Neutrophil (primary cell): ENCODE data around the gene HNRNPU.

Experiments
- H3K27ac ChIP-seq: fragments of 200-600 bp; sonication (generic); 2 replicates; pipeline ENCODE4 v1.5.1; 2016; ENCODE audit warnings: mild to moderate bottlenecking, moderate library complexity
- H3K27me3 ChIP-seq: fragments of 200-600 bp; sonication (generic); 2 replicates; pipeline ENCODE4 v1.6.0; 2016; ENCODE audit warnings: mild to moderate bottlenecking
- H3K36me3 ChIP-seq: fragments of 200-600 bp; sonication (generic); 2 replicates; pipeline ENCODE4 v1.5.1; 2017
- H3K4me1 ChIP-seq, 2 experiments: fragments of 200-600 bp in 1 of 2; sonication (generic) in 1 of 2; 1 replicate in 1 of 2; 2 replicates in 1 of 2; pipeline versions ENCODE4 v1.5.1 to v1.6.1; 2013 to 2016; ENCODE audit warnings: low read depth in 1 of 2, low read length in 1 of 2, mild to moderate bottlenecking in 1 of 2, moderate library complexity in 1 of 2; ENCODE audit not compliant: control insufficient read depth in 1 of 2, insufficient read depth in 1 of 2
- H3K4me3 ChIP-seq, 2 experiments: fragments of 200-600 bp in 1 of 2; sonication (generic) in 1 of 2; 1 replicate in 1 of 2; 2 replicates in 1 of 2; pipeline ENCODE4 v1.5.1; 2013 to 2016; ENCODE audit warnings: low read depth in 1 of 2, low read length in 1 of 2, mild to moderate bottlenecking in 1 of 2, moderate library complexity in 1 of 2
- H3K9me3 ChIP-seq: fragments of 200-600 bp; sonication (generic); 2 replicates; pipeline ENCODE4 v1.5.1; 2016
- CTCF ChIP-seq: fragments of 200-600 bp; sonication (generic); IDR thresholded peaks from 2 replicates; pipeline ENCODE4 v1.5.1; 2016; ENCODE audit warnings: antibody characterized with exemption

HNRNPU gene

DNA sequence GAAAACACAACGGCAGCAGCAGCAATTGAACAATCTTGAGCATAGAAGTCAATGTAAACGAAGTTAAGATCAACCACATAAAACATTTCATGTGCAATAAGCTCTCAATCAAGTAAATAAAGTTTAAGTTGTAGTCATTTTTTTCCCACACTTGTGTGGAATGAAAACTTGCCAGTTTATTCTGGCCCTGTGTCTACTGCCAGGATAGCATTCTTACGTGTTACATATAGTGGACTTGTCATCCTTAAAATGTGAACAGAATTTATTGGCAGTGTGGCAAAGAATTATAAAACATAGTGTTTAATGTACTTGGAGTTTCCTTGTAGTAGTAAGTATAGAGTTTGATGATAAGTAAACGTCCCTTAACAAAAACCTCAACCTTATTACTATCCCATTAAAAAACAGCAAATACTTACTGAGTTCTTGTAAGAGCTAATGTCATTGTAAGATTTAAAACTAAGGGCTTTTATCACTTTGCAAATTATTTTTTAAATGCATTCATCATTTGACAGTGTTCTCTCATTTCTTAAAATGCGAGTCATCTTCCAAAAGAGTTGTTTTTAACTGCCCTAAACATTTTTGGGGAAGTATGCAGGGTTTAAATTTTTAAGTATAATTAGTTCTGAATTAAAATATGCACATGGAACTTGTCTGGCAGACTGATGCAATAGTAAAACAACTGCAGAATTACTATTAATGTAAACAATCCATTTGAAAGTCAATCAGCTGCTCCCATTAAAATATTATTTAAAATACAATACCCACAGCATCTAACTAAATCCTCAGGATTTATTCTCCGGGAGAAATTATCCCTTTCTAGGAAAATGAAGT lies 21.0 kb downstream of the HNRNPU start:
- peaks cover 84% of the 10 kb centered on the region for H3K36me3 ChIP-seq
- no peak overlapping the region for H3K27ac ChIP-seq
- no peaks in the 10 kb centered on the region for H3K4me1 ChIP-seq
- no peak for TF ChIP-seq CTCF
- no peaks in the 10 kb centered on the region for H3K9me3 ChIP-seq
- no peaks in the 10 kb centered on the region for H3K27me3 ChIP-seq
- H3K4me3 ChIP-seq, result no peak overlapping the region

DNA sequence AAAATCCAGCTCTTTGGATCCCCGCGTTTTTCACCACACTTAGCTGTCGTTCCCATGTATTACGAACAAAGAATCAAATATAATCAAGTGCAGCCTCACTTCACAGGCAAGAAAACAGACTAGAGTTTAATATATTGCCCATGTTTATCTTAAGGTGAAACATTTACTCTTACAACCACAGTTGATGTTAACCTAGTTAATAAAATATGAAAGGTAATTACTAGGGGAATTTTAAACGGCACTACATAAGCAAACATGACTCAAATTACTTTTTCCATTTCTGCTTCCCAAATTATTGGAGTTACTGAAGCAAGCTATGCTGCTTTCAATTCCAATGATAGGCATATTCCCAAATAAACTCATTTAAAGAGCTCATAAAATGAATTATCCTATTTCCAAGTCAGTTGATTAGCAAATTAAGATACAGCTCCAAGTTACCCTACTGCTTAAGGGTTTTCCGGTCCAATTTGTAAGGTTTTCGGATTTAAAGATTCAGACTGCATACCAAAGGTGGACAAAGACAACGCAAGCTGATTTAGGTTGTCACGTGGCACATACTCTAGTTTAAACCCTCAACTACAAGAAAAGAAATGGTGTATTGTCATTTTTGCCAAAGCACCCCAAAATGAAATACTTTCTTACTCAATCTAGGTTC lies 22.9 kb downstream of the HNRNPU start:
- Histone ChIP-seq H3K4me1 (peaks cover under 1 to 5% of the 10 kb centered on the region in 2 experiments), H3K4me3 (no peak overlapping the region), H3K9me3 (no peaks in the 10 kb centered on the region), H3K36me3 (peaks cover 68% of the 10 kb centered on the region), H3K27ac (no peak overlapping the region), H3K27me3 (no peaks in the 10 kb centered on the region)
- no peak for TF ChIP-seq CTCF

- Histone ChIP-seq H3K4me1 (peaks cover 10 to 13% of the 10 kb centered on the region in 2 experiments), H3K27ac (no peak overlapping the region), H3K36me3 (peaks cover 57% of the 10 kb centered on the region), H3K9me3 (no peaks in the 10 kb centered on the region), H3K4me3 (no peak overlapping the region), H3K27me3 (no peaks in the 10 kb centered on the region)
- TF ChIP-seq CTCF, result no peak
Measured at GRCh38 chr1:244840219-244840794, 24.0 kb downstream of the HNRNPU start.

GRCh38 chr1:244839656-244840055 lies 24.7 kb downstream of the HNRNPU start:
- H3K4me1 ChIP-seq, result peaks cover 10 to 13% of the 10 kb centered on the region in 2 experiments
- no peaks in the 10 kb centered on the region for H3K27me3 ChIP-seq
- peaks cover 50% of the 10 kb centered on the region for H3K36me3 ChIP-seq
- no peak for TF ChIP-seq CTCF
- H3K27ac ChIP-seq, result peak overlapping the region; percentile 15
- H3K9me3 ChIP-seq, result no peaks in the 10 kb centered on the region
- no peak overlapping the region for H3K4me3 ChIP-seq

DNA sequence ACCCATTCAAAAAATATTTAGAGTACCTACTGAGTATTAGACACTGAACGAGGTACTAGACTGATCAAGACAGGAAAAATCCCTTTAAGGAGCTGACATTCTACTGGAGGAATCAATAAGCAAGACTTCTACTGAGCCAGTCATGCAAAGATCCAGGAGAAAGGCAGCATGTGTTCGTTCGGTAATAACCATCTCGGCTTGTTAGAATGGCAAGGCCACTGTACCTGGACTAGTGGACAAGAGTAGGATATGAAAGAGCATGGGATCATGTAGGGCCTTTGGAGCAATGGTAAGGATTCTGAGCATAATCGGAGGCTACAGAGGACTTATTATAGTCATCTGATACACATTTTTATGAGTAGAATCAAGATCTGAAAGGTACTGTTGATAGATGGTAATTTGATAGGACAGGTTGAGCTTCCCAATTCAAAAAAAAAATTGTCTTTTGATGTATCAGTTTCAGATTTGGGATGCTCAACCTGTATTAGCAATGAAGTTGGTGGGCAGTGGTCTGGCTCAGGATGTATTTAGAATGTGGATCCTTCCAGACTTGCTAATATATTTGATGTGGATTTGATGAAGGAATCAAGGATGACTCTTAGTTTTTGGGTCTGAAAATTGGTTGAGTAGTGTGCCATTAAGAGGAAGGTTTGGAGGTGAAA lies 26.6 kb downstream of the HNRNPU start:
- no peak for TF ChIP-seq CTCF
- no peaks in the 10 kb centered on the region for H3K27me3 ChIP-seq
- H3K4me3 ChIP-seq, result no peak overlapping the region
- no peaks in the 10 kb centered on the region for H3K9me3 ChIP-seq
- peaks cover 31% of the 10 kb centered on the region for H3K36me3 ChIP-seq
- peaks cover 22 to 29% of the 10 kb centered on the region in 2 experiments for H3K4me1 ChIP-seq
- peak overlapping the region; percentile 15 for H3K27ac ChIP-seq
